K562 (cell line): ENCODE data around the gene RWDD1. TPM values are rescaled to one million over a fixed set of nuclear protein-coding genes. Genes with fewer than 3 reads are reported as not detected.

ENCODE experiments used
- EP400 ChIP-seq: fragments of 450-650 bp; IDR thresholded peaks from 2 replicates; pipeline ENCODE4 v1.6.1; 2017; ENCODE audit warnings: antibody characterized with exemption, mild to moderate bottlenecking, moderate library complexity
- GTF2A2 ChIP-seq: IDR thresholded peaks from 2 replicates; pipeline ENCODE4 v1.6.1; 2016; ENCODE audit warnings: mild to moderate bottlenecking, missing genetic modification characterization, missing compliant biosample characterization
- IFI16 ChIP-seq: fragments of 250-450 bp; sonication (Bioruptor Pico); IDR thresholded peaks from 2 replicates; pipeline ENCODE4 v2.1.2; 2022; ENCODE audit warnings: mild to moderate bottlenecking, inconsistent platforms
- MAFK ChIP-seq: IDR thresholded peaks from 2 replicates; pipeline ENCODE4 v1.6.1; 2011; ENCODE audit warnings: low read length, improper control_type of control experiment
- NCOA6 ChIP-seq: fragments of 450-650 bp; IDR thresholded peaks from 2 replicates; pipeline ENCODE4 v1.6.1; 2017; ENCODE audit warnings: mild to moderate bottlenecking
- NFE2L1 ChIP-seq: fragments of 450-650 bp; IDR thresholded peaks from 2 replicates; pipeline ENCODE4 v1.6.1; 2016; ENCODE audit warnings: missing genetic modification characterization, low read depth, mild to moderate bottlenecking, missing compliant biosample characterization, moderate library complexity, borderline replicate concordance
- RAD21 ChIP-seq, 2 experiments: fragments of 250-450 bp in 1 of 2; fragments of 450-650 bp in 1 of 2; sonication (Bioruptor Pico) in 1 of 2; formaldehyde crosslinking in 1 of 2; IDR thresholded peaks in 1 of 2; conservative IDR thresholded peaks in 1 of 2; 2 replicates each; pipeline versions ENCODE4 v1.4.0 to v1.8.0; 2020 to 2022; ENCODE audit warnings: mild to moderate bottlenecking in 2 of 2, moderate library complexity in 1 of 2
- RUNX1 ChIP-seq: sonication (generic); IDR thresholded peaks from 2 replicates; pipeline ENCODE4 v1.6.1; 2016; ENCODE audit warnings: antibody characterized with exemption, low read depth
- ZFP36 ChIP-seq: fragments of 150-350 bp; IDR thresholded peaks from 2 replicates; pipeline ENCODE4 v1.6.1; 2018; ENCODE audit warnings: low read length, low read depth; ENCODE audit not compliant: partially characterized antibody
- ZNF12 ChIP-seq: sonication (generic); formaldehyde crosslinking; IDR thresholded peaks from 2 replicates; pipeline ENCODE4 v1.4.0; 2020; ENCODE audit warnings: mild to moderate bottlenecking, missing genetic modification reagents
- ZNF507 ChIP-seq: conservative IDR thresholded peaks from 2 replicates; pipeline ENCODE4 v1.6.1; 2017; ENCODE audit warnings: missing genetic modification characterization, missing compliant biosample characterization
- ZNF77 ChIP-seq: fragments of 250-450 bp; sonication (Bioruptor Pico); IDR thresholded peaks from 2 replicates; pipeline ENCODE4 v1.5.0; 2020
- polyA plus RNA-seq, 8 experiments: library from polyadenylated mRNA; depleted of rRNA in 4 of 8; stranded (reverse) in 5 of 8; unstranded in 3 of 8; fragments of >200 nt; fragmentation: Nextera tagmentation in 2 of 8; fragmentation: Illumina TruSeq in 1 of 8; extraction: Ambion mirVana in 2 of 8; extraction: Trizol in 1 of 8; gene quantifications; 2 replicates each; pipeline versions ENCODE4 v1.2.1 to v1.2.3, GENCODE V29; 2011 to 2014; ENCODE audit warnings: inconsistent platforms in 1 of 8, missing spikeins in 1 of 8
- total RNA-seq, 7 experiments: library from RNA; depleted of rRNA in 6 of 7; stranded (reverse); fragments of >200 nt in 6 of 7; fragmentation: Illumina TruSeq in 2 of 7; extraction: Trizol in 2 of 7; gene quantifications; 2 replicates each; pipeline versions ENCODE4 v1.2.1 to v1.2.3, GENCODE V29; 2011 to 2021; ENCODE audit warnings: low replicate concordance in 1 of 7
- TF ChIP-seq, protein P1 (sequence below), 2 experiments: IDR thresholded peaks; 2 replicates each; pipeline ENCODE4 v1.6.1; 2011; ENCODE audit warnings: borderline replicate concordance in 1 of 2, control low read depth in 1 of 2, low read depth in 1 of 2, low read length in 1 of 2, mild to moderate bottlenecking in 1 of 2, mixed read lengths in 1 of 2, moderate library complexity in 1 of 2; ENCODE audit not compliant: insufficient read depth in 1 of 2, insufficient read length in 1 of 2, poor library complexity in 1 of 2, severe bottlenecking in 1 of 2; ENCODE audit errors: extremely low read depth in 1 of 2
- TF ChIP-seq, protein P2 (sequence below): fragments of 150-350 bp; conservative IDR thresholded peaks from 2 replicates; pipeline ENCODE4 v1.6.1; 2014; ENCODE audit warnings: low read length
- TF ChIP-seq, protein P3 (sequence below): sonication (generic); formaldehyde crosslinking; IDR thresholded peaks from 2 replicates; pipeline ENCODE4 v1.8.0; 2022; ENCODE audit warnings: mild to moderate bottlenecking, low read depth, missing genetic modification reagents
- TF ChIP-seq, protein P4 (sequence below): sonication (generic); formaldehyde crosslinking; IDR thresholded peaks from 2 replicates; pipeline ENCODE4 v1.8.0; 2023; ENCODE audit warnings: missing genetic modification reagents, mild to moderate bottlenecking, borderline replicate concordance

RWDD1 gene
- total and polyA plus RNA-seq, 9 of the 15 experiments (the other 6 are each of a cell fraction or from before 2014, with no cell fraction given), result 31.9 to 89.8 (median 48.7) TPM

DNA sequence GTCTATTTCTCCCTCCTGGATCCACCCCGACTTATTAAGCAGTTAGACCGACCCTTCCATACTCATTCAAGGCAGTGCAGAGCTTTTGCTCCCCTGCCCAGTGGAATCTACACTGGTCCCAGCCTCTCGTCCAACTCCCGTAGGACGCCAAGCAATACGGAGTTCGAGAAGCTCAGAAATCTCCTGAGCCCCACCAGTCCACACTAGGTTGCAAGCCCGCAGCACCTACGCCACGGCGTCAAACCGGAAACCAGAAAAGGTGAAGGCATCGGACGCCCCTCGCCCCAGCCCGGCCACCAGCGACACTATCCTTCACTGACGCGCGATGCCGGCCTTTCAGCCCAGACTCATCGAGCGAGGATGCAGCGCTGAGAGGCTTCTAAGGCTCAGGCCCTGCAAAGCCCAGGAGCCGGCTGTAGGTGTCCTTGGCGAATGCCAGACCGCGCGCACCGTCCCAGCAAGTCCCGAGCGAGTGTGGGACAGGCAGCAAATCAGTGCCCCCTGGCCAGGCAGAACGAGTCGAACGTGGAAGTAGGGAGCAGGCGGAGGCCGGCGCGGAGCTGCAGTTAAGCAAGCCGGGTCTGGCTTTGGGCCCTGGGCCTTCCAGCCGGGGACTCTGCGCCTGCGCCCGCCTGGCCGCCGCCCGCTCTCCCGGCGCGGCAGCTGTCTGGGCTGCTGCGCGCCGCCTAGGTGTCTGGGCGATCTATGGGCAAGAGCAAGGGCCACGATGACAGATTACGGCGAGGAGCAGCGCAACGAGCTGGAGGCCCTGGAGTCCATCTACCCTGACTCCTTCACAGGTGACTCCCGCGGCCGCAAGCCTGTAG, at the start of gene RWDD1 (continued):
- TF ChIP-seq, protein P1, sequence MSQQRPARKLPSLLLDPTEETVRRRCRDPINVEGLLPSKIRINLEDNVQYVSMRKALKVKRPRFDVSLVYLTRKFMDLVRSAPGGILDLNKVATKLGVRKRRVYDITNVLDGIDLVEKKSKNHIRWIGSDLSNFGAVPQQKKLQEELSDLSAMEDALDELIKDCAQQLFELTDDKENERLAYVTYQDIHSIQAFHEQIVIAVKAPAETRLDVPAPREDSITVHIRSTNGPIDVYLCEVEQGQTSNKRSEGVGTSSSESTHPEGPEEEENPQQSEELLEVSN (IDR thresholded peaks at IDR 0.05; ENCODE audit: borderline replicate concordance in 1 of 2, extremely low read depth in 1 of 2, insufficient read depth in 1 of 2, insufficient read length in 1 of 2, low read depth in 1 of 2, low read length in 1 of 2, poor library complexity in 1 of 2, severe bottlenecking in 1 of 2), result peak; percentile 36 to 53
- TF ChIP-seq, protein P2, sequence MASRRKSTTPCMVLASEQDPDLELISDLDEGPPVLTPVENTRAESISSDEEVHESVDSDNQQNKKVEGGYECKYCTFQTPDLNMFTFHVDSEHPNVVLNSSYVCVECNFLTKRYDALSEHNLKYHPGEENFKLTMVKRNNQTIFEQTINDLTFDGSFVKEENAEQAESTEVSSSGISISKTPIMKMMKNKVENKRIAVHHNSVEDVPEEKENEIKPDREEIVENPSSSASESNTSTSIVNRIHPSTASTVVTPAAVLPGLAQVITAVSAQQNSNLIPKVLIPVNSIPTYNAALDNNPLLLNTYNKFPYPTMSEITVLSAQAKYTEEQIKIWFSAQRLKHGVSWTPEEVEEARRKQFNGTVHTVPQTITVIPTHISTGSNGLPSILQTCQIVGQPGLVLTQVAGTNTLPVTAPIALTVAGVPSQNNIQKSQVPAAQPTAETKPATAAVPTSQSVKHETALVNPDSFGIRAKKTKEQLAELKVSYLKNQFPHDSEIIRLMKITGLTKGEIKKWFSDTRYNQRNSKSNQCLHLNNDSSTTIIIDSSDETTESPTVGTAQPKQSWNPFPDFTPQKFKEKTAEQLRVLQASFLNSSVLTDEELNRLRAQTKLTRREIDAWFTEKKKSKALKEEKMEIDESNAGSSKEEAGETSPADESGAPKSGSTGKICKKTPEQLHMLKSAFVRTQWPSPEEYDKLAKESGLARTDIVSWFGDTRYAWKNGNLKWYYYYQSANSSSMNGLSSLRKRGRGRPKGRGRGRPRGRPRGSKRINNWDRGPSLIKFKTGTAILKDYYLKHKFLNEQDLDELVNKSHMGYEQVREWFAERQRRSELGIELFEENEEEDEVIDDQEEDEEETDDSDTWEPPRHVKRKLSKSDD, result peak; percentile 37; the same call in 1 of the 2 replicates
- TF ChIP-seq, protein P3, sequence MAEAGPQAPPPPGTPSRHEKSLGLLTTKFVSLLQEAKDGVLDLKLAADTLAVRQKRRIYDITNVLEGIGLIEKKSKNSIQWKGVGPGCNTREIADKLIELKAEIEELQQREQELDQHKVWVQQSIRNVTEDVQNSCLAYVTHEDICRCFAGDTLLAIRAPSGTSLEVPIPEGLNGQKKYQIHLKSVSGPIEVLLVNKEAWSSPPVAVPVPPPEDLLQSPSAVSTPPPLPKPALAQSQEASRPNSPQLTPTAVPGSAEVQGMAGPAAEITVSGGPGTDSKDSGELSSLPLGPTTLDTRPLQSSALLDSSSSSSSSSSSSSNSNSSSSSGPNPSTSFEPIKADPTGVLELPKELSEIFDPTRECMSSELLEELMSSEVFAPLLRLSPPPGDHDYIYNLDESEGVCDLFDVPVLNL (CRISPR knock-in tag), result no peak
- TF ChIP-seq MAFK (no peak), ZFP36 (no peak), NCOA6 (no peak), ZNF12 (0 out of 2 replicates have a peak, but pooled peaks have one; percentile 7), NFE2L1 (tag) (no peak), GTF2A2 (tag) (no peak), EP400 (peak; percentile 91), ZNF507 (tag) (no peak), RUNX1 (no peak), ZNF77 (no peak), IFI16 (CRISPR knock-in tag) (no peak), RAD21 (CRISPR knock-in tag; conservative IDR thresholded peaks at IDR 0.05 in 1 of 2, IDR thresholded peaks at IDR 0.05 in 1 of 2) (no peak; a peak in 2 of 4 replicates)
- TF ChIP-seq, protein P4, sequence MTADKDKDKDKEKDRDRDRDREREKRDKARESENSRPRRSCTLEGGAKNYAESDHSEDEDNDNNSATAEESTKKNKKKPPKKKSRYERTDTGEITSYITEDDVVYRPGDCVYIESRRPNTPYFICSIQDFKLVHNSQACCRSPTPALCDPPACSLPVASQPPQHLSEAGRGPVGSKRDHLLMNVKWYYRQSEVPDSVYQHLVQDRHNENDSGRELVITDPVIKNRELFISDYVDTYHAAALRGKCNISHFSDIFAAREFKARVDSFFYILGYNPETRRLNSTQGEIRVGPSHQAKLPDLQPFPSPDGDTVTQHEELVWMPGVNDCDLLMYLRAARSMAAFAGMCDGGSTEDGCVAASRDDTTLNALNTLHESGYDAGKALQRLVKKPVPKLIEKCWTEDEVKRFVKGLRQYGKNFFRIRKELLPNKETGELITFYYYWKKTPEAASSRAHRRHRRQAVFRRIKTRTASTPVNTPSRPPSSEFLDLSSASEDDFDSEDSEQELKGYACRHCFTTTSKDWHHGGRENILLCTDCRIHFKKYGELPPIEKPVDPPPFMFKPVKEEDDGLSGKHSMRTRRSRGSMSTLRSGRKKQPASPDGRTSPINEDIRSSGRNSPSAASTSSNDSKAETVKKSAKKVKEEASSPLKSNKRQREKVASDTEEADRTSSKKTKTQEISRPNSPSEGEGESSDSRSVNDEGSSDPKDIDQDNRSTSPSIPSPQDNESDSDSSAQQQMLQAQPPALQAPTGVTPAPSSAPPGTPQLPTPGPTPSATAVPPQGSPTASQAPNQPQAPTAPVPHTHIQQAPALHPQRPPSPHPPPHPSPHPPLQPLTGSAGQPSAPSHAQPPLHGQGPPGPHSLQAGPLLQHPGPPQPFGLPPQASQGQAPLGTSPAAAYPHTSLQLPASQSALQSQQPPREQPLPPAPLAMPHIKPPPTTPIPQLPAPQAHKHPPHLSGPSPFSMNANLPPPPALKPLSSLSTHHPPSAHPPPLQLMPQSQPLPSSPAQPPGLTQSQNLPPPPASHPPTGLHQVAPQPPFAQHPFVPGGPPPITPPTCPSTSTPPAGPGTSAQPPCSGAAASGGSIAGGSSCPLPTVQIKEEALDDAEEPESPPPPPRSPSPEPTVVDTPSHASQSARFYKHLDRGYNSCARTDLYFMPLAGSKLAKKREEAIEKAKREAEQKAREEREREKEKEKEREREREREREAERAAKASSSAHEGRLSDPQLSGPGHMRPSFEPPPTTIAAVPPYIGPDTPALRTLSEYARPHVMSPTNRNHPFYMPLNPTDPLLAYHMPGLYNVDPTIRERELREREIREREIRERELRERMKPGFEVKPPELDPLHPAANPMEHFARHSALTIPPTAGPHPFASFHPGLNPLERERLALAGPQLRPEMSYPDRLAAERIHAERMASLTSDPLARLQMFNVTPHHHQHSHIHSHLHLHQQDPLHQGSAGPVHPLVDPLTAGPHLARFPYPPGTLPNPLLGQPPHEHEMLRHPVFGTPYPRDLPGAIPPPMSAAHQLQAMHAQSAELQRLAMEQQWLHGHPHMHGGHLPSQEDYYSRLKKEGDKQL (CRISPR knock-in tag), result no peak
